Measurements from ENCODE around the gene STT3B.
A peak's percentile ranks its signal among the peaks of the same experiment; 100 is the strongest.

STT3B gene

GRCh38 chr3:31629054-31629453 lies 96.3 kb downstream of the STT3B start:
- ChIA-PET POLR2A (no interaction called here), CTCF (interaction anchor here (0.8 to 1.8 kb wide), 3 partner anchors 10 to 63 kb away, joined by 3 to 7 read pairs (median 3); no protein-coding TSS in a partner anchor)
- no peak for TF ChIP-seq CTCF (IDR thresholded peaks at IDR 0.05; ENCODE audit: control extremely low read depth, extremely low read depth, low read depth, missing control alignments)
- DNase-seq (ENCODE audit: extremely low spot score) = no peak

- no peak for DNase-seq (ENCODE audit: extremely low spot score)
- POLR2A ChIA-PET = no interaction called here
- TF ChIP-seq CTCF (IDR thresholded peaks at IDR 0.05; ENCODE audit: control extremely low read depth, extremely low read depth, low read depth, missing control alignments) = no peak
- CTCF ChIA-PET = no interaction called here
Observed at GRCh38 chr3:31634476-31634875, 101.8 kb downstream of the STT3B start.

- no peak for DNase-seq (ENCODE audit: extremely low spot score)
- POLR2A ChIA-PET = no interaction called here
- CTCF ChIA-PET = interaction anchor here (0.9 to 1.6 kb wide), 5 partner anchors 10 to 230 kb away, joined by 3 to 4 read pairs (median 3); no protein-coding TSS in a partner anchor
- TF ChIP-seq CTCF (IDR thresholded peaks at IDR 0.05; ENCODE audit: control extremely low read depth, extremely low read depth, low read depth, missing control alignments) = no peak
Observed at GRCh38 chr3:31635545-31635944, 102.8 kb downstream of the STT3B start.

GRCh38 chr3:31636049-31636448 lies 103.3 kb downstream of the STT3B start:
- DNase-seq (ENCODE audit: extremely low spot score) = no peak
- ChIA-PET CTCF (interaction anchor here (0.9 to 1.6 kb wide), 5 partner anchors 9 to 231 kb away, joined by 3 to 4 read pairs (median 3); no protein-coding TSS in a partner anchor), POLR2A (no interaction called here)
- TF ChIP-seq CTCF (IDR thresholded peaks at IDR 0.05; ENCODE audit: control extremely low read depth, extremely low read depth, low read depth, missing control alignments) = no peak

- DNase-seq (ENCODE audit: extremely low spot score) = no peak
- TF ChIP-seq CTCF (IDR thresholded peaks at IDR 0.05; ENCODE audit: control extremely low read depth, extremely low read depth, low read depth, missing control alignments) = no peak
- POLR2A ChIA-PET = no interaction called here
- CTCF ChIA-PET = interaction anchor here (1.5 to 1.6 kb wide), 2 partner anchors 14 to 232 kb away, joined by 3 read pairs; no protein-coding TSS in a partner anchor
Observed at GRCh38 chr3:31636694-31637442, 104.1 kb downstream of the STT3B start.

GRCh38 chr3:31639828-31640227 lies 107.1 kb downstream of the STT3B start:
- DNase-seq (ENCODE audit: extremely low spot score) = no peak
- ChIA-PET CTCF (interaction anchor here (0.8 to 2.3 kb wide), 5 partner anchors 8 to 56 kb away, joined by 3 to 7 read pairs (median 4); no protein-coding TSS in a partner anchor), POLR2A (no interaction called here)
- peak; percentile 4 for TF ChIP-seq CTCF (IDR thresholded peaks at IDR 0.05; ENCODE audit: control extremely low read depth, extremely low read depth, low read depth, missing control alignments)

All from GM10248 (cell line).